Measurements from ENCODE around the gene LRWD1. TPM values are rescaled to one million over a fixed set of nuclear protein-coding genes. Genes with fewer than 3 reads are reported as not detected.
"Not testable (repeated sequence)": the region's sequence is repeated elsewhere in the genome, so short reads cannot be mapped to it uniquely, and the experiment has no call there.

Gene LRWD1
- total and polyA plus RNA-seq, 9 of the 15 experiments (the other 6 are each of a cell fraction or from before 2014, with no cell fraction given) = 0.61 to 66.0 (median 33.2) TPM

DNA sequence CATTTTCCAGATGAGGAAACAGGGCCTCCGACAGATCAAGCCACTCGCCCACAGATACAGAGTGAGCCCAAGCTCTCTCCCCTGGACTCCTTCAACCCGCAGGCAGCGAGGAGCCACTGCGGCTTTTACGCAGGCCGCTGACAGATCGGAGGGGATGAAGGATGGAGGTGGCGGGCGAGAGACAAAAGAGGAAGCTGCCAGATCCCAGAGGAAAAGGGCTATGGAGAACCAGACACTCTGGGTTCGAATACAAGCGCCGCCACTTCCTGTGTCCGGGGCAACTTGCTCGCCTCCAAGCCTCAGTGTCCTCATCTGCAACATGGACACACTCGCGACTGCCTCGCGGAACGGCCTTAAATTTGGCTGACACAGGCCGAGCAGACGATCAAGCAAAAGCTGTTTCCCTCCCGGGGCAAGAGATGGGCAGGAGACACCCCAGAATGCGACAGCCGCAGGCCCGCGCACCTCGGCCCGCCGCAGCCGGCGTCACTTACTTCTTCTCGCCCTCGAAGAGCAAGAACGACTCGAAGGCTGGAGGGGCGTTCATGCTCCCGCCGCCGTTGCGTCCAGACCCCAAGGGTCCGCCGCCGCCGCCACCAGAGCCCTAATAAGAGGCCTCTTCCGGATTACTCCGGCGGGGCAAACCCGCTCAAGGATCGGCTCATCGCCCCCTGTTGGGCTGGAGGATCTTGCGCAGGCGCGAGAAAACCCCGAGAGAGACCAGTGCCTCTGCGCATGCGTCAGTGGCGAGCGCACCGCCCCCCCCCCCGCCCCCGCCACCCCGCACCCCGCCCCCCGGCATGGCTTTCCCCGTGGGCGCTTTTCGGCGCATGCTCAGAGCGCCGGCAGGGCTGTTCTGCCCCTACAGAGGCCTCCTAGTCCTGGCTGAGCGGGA is 13.8 kb downstream of the LRWD1 start, which contains the start of gene POLR2J:
POLR2J (minus strand) TSS at position 609 of the 895 bp plus-strand sequence; CDS start at position 547, 62 bp downstream.
- intact Hi-C loops (cut with micrococcal nuclease); POLR2A ChIA-PET; H3K4me1 ChIP-seq (replicated peaks in 1 of 2; ENCODE audit: control insufficient read depth in 2 of 2, insufficient read depth in 2 of 2, low read length in 2 of 2); FAIRE-seq; H3K79me2 ChIP-seq (ENCODE audit: control insufficient read depth, insufficient read depth, low read length); H4K20me1 ChIP-seq (replicated peaks; ENCODE audit: control insufficient read depth, insufficient read depth, low read length); H3K27ac ChIP-seq (ENCODE audit: extremely low read depth, low read depth, low read length); H3K27me3 ChIP-seq (ENCODE audit: control insufficient read depth in 2 of 2, insufficient read depth in 2 of 2, low read length in 2 of 2); H3K9me3 ChIP-seq (replicated peaks; ENCODE audit: control insufficient read depth, insufficient read depth, low read depth, low read length); CTCF ChIA-PET (ENCODE audit: low intra/inter-chr PET ratio); H3K36me3 ChIP-seq (ENCODE audit: control insufficient read depth, insufficient read depth, low read length); H3K9me1 ChIP-seq (ENCODE audit: control insufficient read depth, insufficient read depth, low read length): not testable (repeated sequence)
- H2AFZ ChIP-seq (ENCODE audit: low read depth, low read length) = peak within 1 kb of the TSS; percentile 84
- ATAC-seq (peak; percentile 95), DNase-seq (ENCODE audit: extremely low read depth in 1 of 4, low spot score in 3 of 4) (peak in 1 of 4 experiments; percentile 91)
- in situ Hi-C loops (cut with MboI) = loop anchor here (25.0 kb wide), 1 partner anchor 584 kb away; the partner anchor contains the start of gene FBXL13
- H3K9ac ChIP-seq (ENCODE audit: insufficient read depth in 1 of 2, low read depth in 2 of 2, low read length in 2 of 2) = peak within 1 kb of the TSS; percentile 51 to 85; a peak in 3 of 4 replicates
- WGBS (ENCODE audit: insufficient coverage, low coverage, missing lambda C conversion rate) = 1% methylated on average over 16 of the region's 72 CpGs
- BruUV-seq (replicated peaks) = TSS peak; percentile 89
- peak within 1 kb of the TSS; percentile 48 for H3K4me3 ChIP-seq
- peak within 1 kb of the TSS; percentile 32; the same call in 1 of the 2 replicates for H3K4me2 ChIP-seq (ENCODE audit: insufficient read depth, low read length)
- TF ChIP-seq ZBTB7A (IDR thresholded peaks at IDR 0.05; ENCODE audit: borderline replicate concordance, control insufficient read depth, low read depth, low read length) (peak; percentile 33; the same call in 1 of the 2 replicates), TAF1 (IDR thresholded peaks at IDR 0.05; ENCODE audit: control insufficient read depth, extremely low read depth, insufficient read depth, low read length, severe bottlenecking) (peak; percentile 79), MBD2 (IDR thresholded peaks at IDR 0.05; ENCODE audit: borderline replicate concordance, low read depth) (0 out of 2 replicates have a peak, but pooled peaks have one; percentile 33), HCFC1 (IDR thresholded peaks at IDR 0.05; ENCODE audit: low read depth, low read length) (peak; percentile 56), YY1 (IDR thresholded peaks at IDR 0.05; ENCODE audit: borderline replicate concordance in 1 of 3, control insufficient read depth in 1 of 3, extremely low read depth in 1 of 3, insufficient read depth in 3 of 3, insufficient read length in 1 of 3, insufficient replicate concordance in 2 of 3, low read depth in 1 of 3, low read length in 2 of 3) (peak in 1 of 3 experiments; percentile 30), RBFOX2 (IDR thresholded peaks at IDR 0.05; ENCODE audit: low read depth, low read length) (peak; percentile 72), NRF1 (conservative IDR thresholded peaks at IDR 0.05 in 1 of 2, IDR thresholded peaks at IDR 0.05 in 1 of 2) (peak; percentile 70 to 71), MAZ (CRISPR knock-in tag; conservative IDR thresholded peaks at IDR 0.05 in 1 of 2, IDR thresholded peaks at IDR 0.05 in 1 of 2) (peak in 1 of 2 experiments; percentile 46; a peak in 1 of 4 replicates), SIN3A (IDR thresholded peaks at IDR 0.05; ENCODE audit: borderline replicate concordance in 2 of 2, control insufficient read depth in 1 of 2, low read depth in 2 of 2, low read length in 2 of 2) (peak in 1 of 2 experiments; percentile 16; a peak in 1 of 4 replicates)
- TF ChIP-seq, protein P1, sequence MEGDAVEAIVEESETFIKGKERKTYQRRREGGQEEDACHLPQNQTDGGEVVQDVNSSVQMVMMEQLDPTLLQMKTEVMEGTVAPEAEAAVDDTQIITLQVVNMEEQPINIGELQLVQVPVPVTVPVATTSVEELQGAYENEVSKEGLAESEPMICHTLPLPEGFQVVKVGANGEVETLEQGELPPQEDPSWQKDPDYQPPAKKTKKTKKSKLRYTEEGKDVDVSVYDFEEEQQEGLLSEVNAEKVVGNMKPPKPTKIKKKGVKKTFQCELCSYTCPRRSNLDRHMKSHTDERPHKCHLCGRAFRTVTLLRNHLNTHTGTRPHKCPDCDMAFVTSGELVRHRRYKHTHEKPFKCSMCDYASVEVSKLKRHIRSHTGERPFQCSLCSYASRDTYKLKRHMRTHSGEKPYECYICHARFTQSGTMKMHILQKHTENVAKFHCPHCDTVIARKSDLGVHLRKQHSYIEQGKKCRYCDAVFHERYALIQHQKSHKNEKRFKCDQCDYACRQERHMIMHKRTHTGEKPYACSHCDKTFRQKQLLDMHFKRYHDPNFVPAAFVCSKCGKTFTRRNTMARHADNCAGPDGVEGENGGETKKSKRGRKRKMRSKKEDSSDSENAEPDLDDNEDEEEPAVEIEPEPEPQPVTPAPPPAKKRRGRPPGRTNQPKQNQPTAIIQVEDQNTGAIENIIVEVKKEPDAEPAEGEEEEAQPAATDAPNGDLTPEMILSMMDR (IDR thresholded peaks at IDR 0.05 in 2 of 3, conservative IDR thresholded peaks at IDR 0.05 in 1 of 3; ENCODE audit: insufficient read depth in 2 of 3, low read depth in 1 of 3, low read length in 3 of 3) = peak in 2 of 3 experiments; percentile 47 to 60; a peak in 4 of 6 replicates
- TF ChIP-seq, protein P2, sequence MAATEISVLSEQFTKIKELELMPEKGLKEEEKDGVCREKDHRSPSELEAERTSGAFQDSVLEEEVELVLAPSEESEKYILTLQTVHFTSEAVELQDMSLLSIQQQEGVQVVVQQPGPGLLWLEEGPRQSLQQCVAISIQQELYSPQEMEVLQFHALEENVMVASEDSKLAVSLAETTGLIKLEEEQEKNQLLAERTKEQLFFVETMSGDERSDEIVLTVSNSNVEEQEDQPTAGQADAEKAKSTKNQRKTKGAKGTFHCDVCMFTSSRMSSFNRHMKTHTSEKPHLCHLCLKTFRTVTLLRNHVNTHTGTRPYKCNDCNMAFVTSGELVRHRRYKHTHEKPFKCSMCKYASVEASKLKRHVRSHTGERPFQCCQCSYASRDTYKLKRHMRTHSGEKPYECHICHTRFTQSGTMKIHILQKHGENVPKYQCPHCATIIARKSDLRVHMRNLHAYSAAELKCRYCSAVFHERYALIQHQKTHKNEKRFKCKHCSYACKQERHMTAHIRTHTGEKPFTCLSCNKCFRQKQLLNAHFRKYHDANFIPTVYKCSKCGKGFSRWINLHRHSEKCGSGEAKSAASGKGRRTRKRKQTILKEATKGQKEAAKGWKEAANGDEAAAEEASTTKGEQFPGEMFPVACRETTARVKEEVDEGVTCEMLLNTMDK (IDR thresholded peaks at IDR 0.05; ENCODE audit: borderline replicate concordance, insufficient read depth, low read depth, low read length, poor library complexity, severe bottlenecking) = peak; percentile 77

Measured in K562 (cell line).